ENCODE measurements around the gene TPCN2. TPM values are rescaled to one million over a fixed set of nuclear protein-coding genes. Genes with fewer than 3 reads are reported as not detected.

TPCN2 gene
- total RNA-seq, 1 experiment from 2014 or later: 15.2 TPM

GRCh38 chr11:69131121-69131566, 82.4 kb downstream of the TPCN2 start:
- Histone ChIP-seq H2AFZ (ENCODE audit: low read depth, low read length, poor library complexity, severe bottlenecking) (no peak overlapping the region), H3K4me1 (ENCODE audit: control insufficient read depth in 1 of 2, insufficient read depth in 2 of 2, low read length in 2 of 2) (peaks cover 13 to 18% of the 10 kb centered on the region in 2 experiments), H3K9me2 (ENCODE audit: insufficient read depth) (no peaks in the 10 kb centered on the region), H3K27ac (ENCODE audit: low read depth, low read length) (no peak overlapping the region), H3K9ac (ENCODE audit: low read length) (peak overlapping the region; percentile 48), H3K9me3 (ENCODE audit: control insufficient read depth in 1 of 2, insufficient read depth in 1 of 2, low read depth in 1 of 2, low read length in 2 of 2) (peaks cover 0 to 12% of the 10 kb centered on the region in 2 experiments; a peak in 1 of 4 replicates), H3K27me3 (ENCODE audit: insufficient read depth, low read length) (no peaks in the 10 kb centered on the region), H4K20me1 (ENCODE audit: insufficient read depth) (no peaks in the 10 kb centered on the region), H3K4me3 (replicated peaks in 1 of 2; ENCODE audit: low read depth in 1 of 2, low read length in 2 of 2) (no peak overlapping the region), H3K4me2 (ENCODE audit: low read length) (peak overlapping the region; percentile 54), H3K79me2 (ENCODE audit: insufficient read depth, low read length) (no peaks in the 10 kb centered on the region), H3K36me3 (ENCODE audit: control insufficient read depth in 1 of 2, insufficient read depth in 2 of 2, low read length in 2 of 2) (no peaks in the 10 kb centered on the region)
- peak; percentile 56 for ATAC-seq
- no TSS peak for BruUV-seq (replicated peaks)
- TF ChIP-seq JUND (IDR thresholded peaks at IDR 0.05): no peak
- TF ChIP-seq CBX3 (IDR thresholded peaks at IDR 0.05; ENCODE audit: low read depth): no peak
- no peak for TF ChIP-seq ZNF274 (IDR thresholded peaks at IDR 0.05; ENCODE audit: low read depth, low read length)
- no peak for TF ChIP-seq ELF1 (IDR thresholded peaks at IDR 0.05; ENCODE audit: borderline replicate concordance, low read depth)
- no peak for TF ChIP-seq SIN3A (IDR thresholded peaks at IDR 0.05; ENCODE audit: low read depth)
- TF ChIP-seq MAX (IDR thresholded peaks at IDR 0.05): no peak
- no peak for TF ChIP-seq FOSL1 (IDR thresholded peaks at IDR 0.05; ENCODE audit: low read depth)
- no peak for TF ChIP-seq SP1 (IDR thresholded peaks at IDR 0.05; ENCODE audit: low read depth)
- no peak for TF ChIP-seq REST (IDR thresholded peaks at IDR 0.05; ENCODE audit: low read depth)
- no peak for TF ChIP-seq EZH2 (IDR thresholded peaks at IDR 0.05)
- TF ChIP-seq CTCF (IDR thresholded peaks at IDR 0.05 in 2 of 3, conservative IDR thresholded peaks at IDR 0.05 in 1 of 3; ENCODE audit: borderline replicate concordance in 1 of 3, insufficient read depth in 1 of 3, low read depth in 2 of 3, low read length in 2 of 3): no peak
- no peak for TF ChIP-seq CEBPB (IDR thresholded peaks at IDR 0.05; ENCODE audit: low read depth)
- no peak for TF ChIP-seq EZH2phosphoT487 (IDR thresholded peaks at IDR 0.05; ENCODE audit: borderline replicate concordance)
- no peak for TF ChIP-seq ATF3 (IDR thresholded peaks at IDR 0.05)
- ChIA-PET CTCF (interaction anchor here (0.6 to 2.5 kb wide), 27 partner anchors 9 to 709 kb away, joined by 3 to 32 read pairs (median 4); partner anchors contain the start of genes MYEOV and SMIM38), POLR2A (interaction anchor here (0.8 to 1.5 kb wide), 3 partner anchors 162 to 511 kb away, joined by 4 to 16 read pairs (median 5); partner anchors contain the start of gene MYEOV), RAD21 (ENCODE audit: low non-redundant PET in 1 of 2, low total read pairs in 2 of 2, uncharacterized antibody in 2 of 2, unreplicated experiment in 2 of 2) (interaction anchor here (0.5 to 1.6 kb wide), 12 partner anchors 8 to 539 kb away, joined by 3 to 8 read pairs (median 4); partner anchors contain the start of gene MYEOV (in 2 of the 2))
- no peak for DNase-seq (ENCODE audit: low read depth, low spot score)
- intact Hi-C loops (cut with micrococcal nuclease): no loop called here
